CD4-positive, alpha-beta memory T cell (primary cell): ENCODE measurements around the gene EMC1. TPM values are rescaled to one million over a fixed set of nuclear protein-coding genes. Genes with fewer than 3 reads are reported as not detected.

Experiments
- CTCF ChIA-PET: fragments of 350-600 bp; sonication (Branson Sonifier 250); formaldehyde crosslinking; loops from one replicate; lab custom pipeline; 2021; ENCODE audit warnings: inconsistent platforms; ENCODE audit not compliant: partially characterized antibody; lab: Charles Lee
- POLR2A ChIA-PET: fragments of 350-600 bp; sonication (Branson Sonifier 250); formaldehyde crosslinking; loops from one replicate; lab custom pipeline; 2021; ENCODE audit not compliant: partially characterized antibody; lab: Charles Lee
- DNase-seq, 5 donors: peaks; one replicate each; pipeline versions ENCODE4 v3.0.0 to v3.0.0-alpha.2; 2020 to 2022; ENCODE audit warnings: mixed read lengths in 1 of 5
- H3K27ac ChIP-seq: one replicate; pipeline ENCODE4 v1.7.0; 2013; ENCODE audit warnings: low read depth, low read length
- H3K27me3 ChIP-seq: 2 replicates; pipeline ENCODE4 v1.7.0; 2013; ENCODE audit warnings: mild to moderate bottlenecking, low read length, moderate library complexity; ENCODE audit not compliant: insufficient read depth
- H3K36me3 ChIP-seq: 2 replicates; pipeline ENCODE4 v1.7.0; 2013; ENCODE audit warnings: mild to moderate bottlenecking, low read length, moderate library complexity; ENCODE audit not compliant: insufficient read depth
- H3K4me1 ChIP-seq: 2 replicates; pipeline ENCODE4 v1.7.0; 2013; ENCODE audit warnings: mild to moderate bottlenecking, low read length, moderate library complexity; ENCODE audit not compliant: insufficient read depth
- H3K4me3 ChIP-seq, 2 donors: one replicate each; pipeline ENCODE4 v1.7.0; 2013; ENCODE audit warnings: low read length in 2 of 2, mild to moderate bottlenecking in 1 of 2
- H3K9me3 ChIP-seq, 2 donors: one replicate each; pipeline ENCODE4 v1.7.0; 2013; ENCODE audit warnings: low read length in 2 of 2, control low read depth in 1 of 2; ENCODE audit not compliant: control insufficient read depth in 1 of 2
- H3K27ac Mint-ChIP-seq, 7 donors: one replicate each; pipeline ENCODE4 v1.8.0; 2020 to 2021; ENCODE audit warnings: mixed read lengths in 7 of 7, mild to moderate bottlenecking in 6 of 7, inconsistent platforms in 3 of 7, moderate library complexity in 3 of 7
- H3K27me3 Mint-ChIP-seq, 2 donors: one replicate each; pipeline ENCODE4 v1.8.0; 2020 to 2021; ENCODE audit warnings: mixed read lengths in 2 of 2
- H3K36me3 Mint-ChIP-seq, 2 donors: one replicate each; pipeline ENCODE4 v1.8.0; 2020 to 2021; ENCODE audit warnings: mixed read lengths in 2 of 2, inconsistent platforms in 1 of 2, mild to moderate bottlenecking in 1 of 2
- H3K4me1 Mint-ChIP-seq, 4 donors: one replicate each; pipeline ENCODE4 v1.8.0; 2020 to 2021; ENCODE audit warnings: mixed read lengths in 4 of 4, mild to moderate bottlenecking in 1 of 4
- H3K4me3 Mint-ChIP-seq, 8 donors: one replicate each; pipeline ENCODE4 v1.8.0; 2020 to 2021; ENCODE audit warnings: mixed read lengths in 8 of 8, mild to moderate bottlenecking in 7 of 8, moderate library complexity in 6 of 8, inconsistent platforms in 3 of 8
- H3K9me3 Mint-ChIP-seq, 8 donors: one replicate each; pipeline ENCODE4 v1.8.0; 2020 to 2021; ENCODE audit warnings: mixed read lengths in 8 of 8, mild to moderate bottlenecking in 5 of 8, inconsistent platforms in 3 of 8, moderate library complexity in 1 of 8
- intact Hi-C: fragments of 100-400 bp; cut with micrococcal nuclease; formaldehyde crosslinking; loops from one replicate; pipeline ENCODE4 v1.15.1; 2023
- polyA plus RNA-seq, 2 donors: library from polyadenylated mRNA; unstranded; fragments of 300-500 nt; fragmentation: Illumina TruSeq; gene quantifications; one replicate each; pipeline ENCODE4 v1.2.3, GENCODE V29; 2021
- total RNA-seq, 2 experiments: library from RNA; stranded (reverse); gene quantifications; one replicate each; pipeline ENCODE4 v1.2.3, GENCODE V29; 2021

Gene EMC1
- total and polyA plus RNA-seq, 4 experiments from 2014 or later, result 21.2 to 35.3 (median 29.5) TPM

- no peak for DNase-seq
- Mint-ChIP-seq H3K9me3 (peaks cover 0 to 1% (median 0%) of the 10 kb centered on the region in 8 donors), H3K36me3 (peaks cover 46 to 77% of the 10 kb centered on the region in 2 donors), H3K4me1 (peaks cover 0 to 3% (median under 1%) of the 10 kb centered on the region in 4 donors), H3K27ac (peak overlapping the region in 2 of 7 donors; percentile 17 to 27), H3K4me3 (no peak overlapping the region), H3K27me3 (no peaks in the 10 kb centered on the region)
- intact Hi-C loops, result no loop called here
- ChIA-PET POLR2A (no interaction called here), CTCF (interaction anchor here (3.1 kb wide), 1 partner anchor 10 kb away, joined by 8 read pairs; no protein-coding TSS in a partner anchor)
- Histone ChIP-seq H3K4me3 (no peak overlapping the region), H3K9me3 (no peaks in the 10 kb centered on the region), H3K36me3 (peaks cover 60% of the 10 kb centered on the region), H3K27me3 (no peaks in the 10 kb centered on the region), H3K4me1 (no peaks in the 10 kb centered on the region), H3K27ac (no peak overlapping the region)
Observed at GRCh38 chr1:19229229-19229628, 22.1 kb downstream of the EMC1 start.

- no peak overlapping the region for H3K4me3 Mint-ChIP-seq
- no peak overlapping the region for H3K4me3 ChIP-seq
- no peaks in the 10 kb centered on the region for H3K4me1 ChIP-seq
- H3K27me3 ChIP-seq, result no peaks in the 10 kb centered on the region
- H3K36me3 ChIP-seq, result peaks cover 75% of the 10 kb centered on the region
- H3K27ac Mint-ChIP-seq, result peak overlapping the region in 1 of 7 donors; percentile 4
- intact Hi-C loops, result no loop called here
- H3K27ac ChIP-seq, result no peak overlapping the region
- H3K27me3 Mint-ChIP-seq, result no peaks in the 10 kb centered on the region
- no peak for DNase-seq
- ChIA-PET POLR2A (no interaction called here), CTCF (interaction anchor here (0.6 to 1.4 kb wide), 2 partner anchors 11 to 428 kb away, joined by 3 to 7 read pairs; no protein-coding TSS in a partner anchor)
- peaks cover 0 to 8% (median 5%) of the 10 kb centered on the region in 4 donors for H3K4me1 Mint-ChIP-seq
- H3K9me3 Mint-ChIP-seq, result peaks cover 0 to 1% (median 0%) of the 10 kb centered on the region in 8 donors
- peaks cover 55 to 82% of the 10 kb centered on the region in 2 donors for H3K36me3 Mint-ChIP-seq
- H3K9me3 ChIP-seq, result no peaks in the 10 kb centered on the region
Observed at GRCh38 chr1:19222979-19223824, 28.1 kb downstream of the EMC1 start.

DNA sequence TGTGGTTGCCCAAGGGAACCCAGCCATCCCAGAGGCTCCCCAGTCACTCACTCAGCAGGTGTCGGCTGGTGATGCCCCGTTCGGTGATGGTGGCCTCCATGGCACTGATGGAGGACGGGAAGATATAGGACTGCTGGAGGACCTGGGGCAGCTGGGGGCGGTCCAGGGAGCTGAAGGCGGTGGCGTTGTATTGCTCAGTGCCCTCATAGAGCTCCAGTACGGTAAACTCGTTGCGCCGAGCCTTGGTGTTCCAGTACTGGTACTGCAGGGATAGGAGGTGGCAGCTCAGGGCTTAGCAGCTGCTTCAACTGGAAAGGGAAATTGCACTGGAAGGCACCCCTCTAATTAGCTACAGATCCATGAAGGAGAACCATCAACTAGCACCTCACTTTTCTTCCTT lies 28.8 kb downstream of the EMC1 start:
- peaks cover 0 to 11% (median 4%) of the 10 kb centered on the region in 4 donors for H3K4me1 Mint-ChIP-seq
- H3K4me3 ChIP-seq, result no peak overlapping the region
- H3K27me3 Mint-ChIP-seq, result no peaks in the 10 kb centered on the region
- H3K4me1 ChIP-seq, result no peaks in the 10 kb centered on the region
- peak overlapping the region in 2 of 7 donors; percentile 4 to 60 for H3K27ac Mint-ChIP-seq
- no peak for DNase-seq
- H3K36me3 ChIP-seq, result peaks cover 75% of the 10 kb centered on the region
- H3K27ac ChIP-seq, result no peak overlapping the region
- intact Hi-C loops, result no loop called here
- peaks cover 0 to 1% (median 0%) of the 10 kb centered on the region in 8 donors for H3K9me3 Mint-ChIP-seq
- CTCF ChIA-PET, result interaction anchor here (0.6 to 1.4 kb wide), 2 partner anchors 11 to 428 kb away, joined by 3 to 7 read pairs; no protein-coding TSS in a partner anchor
- H3K27me3 ChIP-seq, result no peaks in the 10 kb centered on the region
- no peak overlapping the region for H3K4me3 Mint-ChIP-seq
- H3K9me3 ChIP-seq, result no peaks in the 10 kb centered on the region
- peaks cover 55 to 84% of the 10 kb centered on the region in 2 donors for H3K36me3 Mint-ChIP-seq
- POLR2A ChIA-PET, result no interaction called here

DNA sequence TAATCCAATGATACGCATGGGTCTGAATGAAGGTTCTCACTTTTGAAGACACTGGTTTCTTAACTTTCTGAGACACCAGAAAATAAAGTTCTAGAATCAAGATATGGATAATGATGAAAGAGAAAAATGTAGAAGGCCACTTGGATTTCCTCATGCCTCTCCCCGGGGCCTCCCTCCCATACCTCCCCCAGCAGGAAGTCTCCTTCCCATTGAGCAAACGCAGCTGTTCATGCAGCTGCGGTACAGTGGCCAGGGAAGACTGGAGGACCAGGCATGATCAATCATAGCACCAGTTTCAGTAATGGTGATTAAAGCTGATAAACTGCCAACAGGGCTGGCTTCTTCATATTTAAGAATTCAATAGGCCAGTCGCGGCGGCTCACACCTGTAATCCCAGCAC lies 30.3 kb downstream of the EMC1 start:
- H3K9me3 Mint-ChIP-seq, result peaks cover 0 to 4% (median 0%) of the 10 kb centered on the region in 8 donors
- Histone ChIP-seq H3K9me3 (no peaks in the 10 kb centered on the region), H3K4me3 (no peak overlapping the region), H3K36me3 (peaks cover 64% of the 10 kb centered on the region), H3K4me1 (no peaks in the 10 kb centered on the region), H3K27ac (no peak overlapping the region), H3K27me3 (no peaks in the 10 kb centered on the region)
- peak overlapping the region in 1 of 7 donors; percentile 43 for H3K27ac Mint-ChIP-seq
- ChIA-PET CTCF (interaction anchor here (0.7 kb wide), 1 partner anchor 495 kb away, joined by 3 read pairs; no protein-coding TSS in a partner anchor), POLR2A (interaction anchor here (0.7 kb wide), 1 partner anchor 8 kb away, joined by 3 read pairs; no protein-coding TSS in a partner anchor)
- peaks cover 48 to 79% of the 10 kb centered on the region in 2 donors for H3K36me3 Mint-ChIP-seq
- intact Hi-C loops, result no loop called here
- no peaks in the 10 kb centered on the region for H3K27me3 Mint-ChIP-seq
- no peak overlapping the region for H3K4me3 Mint-ChIP-seq
- H3K4me1 Mint-ChIP-seq, result peaks cover 4 to 9% (median 4%) of the 10 kb centered on the region in 4 donors
- no peak for DNase-seq

DNA sequence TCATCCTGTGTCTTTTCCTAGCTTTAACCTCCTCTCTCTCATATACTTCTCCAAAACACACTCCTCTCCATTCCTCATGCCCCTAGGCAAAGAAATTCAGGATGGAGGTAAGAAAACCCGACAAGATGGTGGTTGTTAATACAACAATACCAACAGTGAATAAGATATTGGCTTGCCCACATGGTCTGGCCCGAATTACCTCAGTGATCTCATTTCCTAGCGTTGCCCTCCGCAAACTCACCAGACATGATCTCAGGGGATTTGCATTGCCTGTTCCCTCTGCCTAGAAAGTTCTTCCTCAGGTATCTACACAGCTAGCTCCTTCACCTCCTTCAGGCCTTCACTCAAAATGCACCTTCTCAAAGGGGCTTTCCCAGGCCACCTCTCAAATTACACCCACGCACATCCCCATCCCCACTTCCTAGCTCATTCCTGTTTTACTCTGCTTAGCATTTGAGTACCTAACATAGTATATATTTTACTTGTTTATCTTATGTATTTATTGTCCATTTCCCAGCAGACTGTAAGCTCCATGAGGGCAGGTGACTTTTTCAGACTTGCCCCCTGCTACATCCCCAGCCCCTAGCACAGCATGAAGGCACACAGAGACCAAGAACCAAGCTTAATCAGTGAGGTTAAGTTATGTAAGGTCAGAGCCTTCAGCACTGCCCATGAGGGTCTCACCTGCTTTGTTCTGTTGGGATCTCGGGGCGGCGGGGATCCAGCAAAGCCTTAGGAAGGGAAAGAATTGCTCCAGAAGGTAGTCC lies 31.1 kb downstream of the EMC1 start:
- no peaks in the 10 kb centered on the region for H3K27me3 Mint-ChIP-seq
- Histone ChIP-seq H3K27ac (no peak overlapping the region), H3K27me3 (no peaks in the 10 kb centered on the region), H3K4me3 (no peak overlapping the region), H3K36me3 (peaks cover 59% of the 10 kb centered on the region), H3K9me3 (no peaks in the 10 kb centered on the region), H3K4me1 (peaks cover under 1% of the 10 kb centered on the region)
- H3K4me3 Mint-ChIP-seq, result no peak overlapping the region
- H3K27ac Mint-ChIP-seq, result peak overlapping the region in 5 of 7 donors; percentile 59 to 76 (median 65)
- intact Hi-C loops, result no loop called here
- no peak for DNase-seq
- peaks cover 45 to 74% of the 10 kb centered on the region in 2 donors for H3K36me3 Mint-ChIP-seq
- POLR2A ChIA-PET, result interaction anchor here (1.0 kb wide), 1 partner anchor 10 kb away, joined by 4 read pairs; the partner anchor contains the start of gene UBR4
- peaks cover 4 to 11% (median 6%) of the 10 kb centered on the region in 4 donors for H3K4me1 Mint-ChIP-seq
- CTCF ChIA-PET, result no interaction called here
- peaks cover 0 to 4% (median 0%) of the 10 kb centered on the region in 8 donors for H3K9me3 Mint-ChIP-seq

GRCh38 chr1:19219451-19219850 lies 31.9 kb downstream of the EMC1 start:
- H3K36me3 ChIP-seq, result peaks cover 54% of the 10 kb centered on the region
- intact Hi-C loops, result no loop called here
- Mint-ChIP-seq H3K27me3 (no peaks in the 10 kb centered on the region), H3K27ac (peak overlapping the region in 2 of 7 donors; percentile 5 to 85), H3K4me3 (no peak overlapping the region), H3K36me3 (peaks cover 40 to 68% of the 10 kb centered on the region in 2 donors), H3K4me1 (peaks cover 4 to 12% (median 8%) of the 10 kb centered on the region in 4 donors), H3K9me3 (peaks cover 0 to 2% (median 0%) of the 10 kb centered on the region in 8 donors)
- POLR2A ChIA-PET, result interaction anchor here (0.6 to 1.0 kb wide), 2 partner anchors 10 to 21 kb away, joined by 4 read pairs; partner anchors contain the start of gene UBR4
- H3K4me1 ChIP-seq, result peaks cover 4% of the 10 kb centered on the region
- CTCF ChIA-PET, result no interaction called here
- H3K27me3 ChIP-seq, result no peaks in the 10 kb centered on the region
- H3K4me3 ChIP-seq, result no peak overlapping the region
- H3K27ac ChIP-seq, result no peak overlapping the region
- DNase-seq, result no peak
- no peaks in the 10 kb centered on the region for H3K9me3 ChIP-seq
